Retinal pigment epithelial cell (primary cell): Measurements from ENCODE around the gene SDHC.

Source experiments
- DNase-seq: peaks from one replicate; pipeline ENCODE4 v3.0.0-alpha.2; 2010; ENCODE audit warnings: low read depth
- H3K4me3 ChIP-seq: 2 replicates; pipeline ENCODE4 v1.5.1; 2011; ENCODE audit warnings: mild to moderate bottlenecking, low read length, control low read depth, moderate library complexity
- CTCF ChIP-seq: conservative IDR thresholded peaks from 2 replicates; pipeline ENCODE4 v1.5.1; 2011; ENCODE audit warnings: low read depth, low read length, control low read depth, inconsistent platforms

SDHC gene

GRCh38 chr1:161282991-161283390, 31.2 kb upstream of the SDHC start:
- no peak overlapping the region for H3K4me3 ChIP-seq
- no peak for DNase-seq
- TF ChIP-seq CTCF: no peak

GRCh38 chr1:161285113-161285512, 29.1 kb upstream of the SDHC start:
- no peak for DNase-seq
- no peak for TF ChIP-seq CTCF
- H3K4me3 ChIP-seq: no peak overlapping the region

GRCh38 chr1:161285521-161285920, 28.7 kb upstream of the SDHC start:
- DNase-seq: no peak
- H3K4me3 ChIP-seq: no peak overlapping the region
- TF ChIP-seq CTCF: no peak

DNA sequence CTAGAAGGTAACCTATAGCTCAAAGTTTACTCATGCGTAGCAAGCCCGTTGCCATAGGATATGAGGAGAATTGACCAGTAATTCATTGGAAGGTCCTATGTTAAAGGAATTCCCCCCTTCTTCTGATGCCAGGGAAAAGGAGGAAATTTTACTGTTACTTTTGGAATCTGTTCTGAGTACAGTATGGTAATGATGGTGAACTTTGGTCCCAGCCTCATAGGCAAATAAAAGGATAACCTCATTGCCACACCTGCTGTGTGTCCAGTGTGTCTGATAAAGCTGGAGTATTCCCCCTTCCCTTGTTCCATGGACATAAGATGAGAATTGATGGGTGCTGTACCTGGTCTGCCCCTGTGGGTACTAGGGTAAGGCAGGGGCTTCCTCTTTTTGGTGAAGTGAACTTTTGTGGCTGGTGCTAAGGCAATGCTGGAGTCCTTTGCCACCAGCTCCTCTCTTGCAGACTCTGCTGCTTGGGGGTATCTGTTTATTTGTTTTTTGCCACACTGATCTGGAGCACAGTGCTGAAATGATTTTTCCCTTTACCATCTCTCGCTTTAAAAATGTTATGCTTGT, 26.6 kb upstream of the SDHC start:
- TF ChIP-seq CTCF: no peak
- no peak overlapping the region for H3K4me3 ChIP-seq
- DNase-seq: no peak

DNA sequence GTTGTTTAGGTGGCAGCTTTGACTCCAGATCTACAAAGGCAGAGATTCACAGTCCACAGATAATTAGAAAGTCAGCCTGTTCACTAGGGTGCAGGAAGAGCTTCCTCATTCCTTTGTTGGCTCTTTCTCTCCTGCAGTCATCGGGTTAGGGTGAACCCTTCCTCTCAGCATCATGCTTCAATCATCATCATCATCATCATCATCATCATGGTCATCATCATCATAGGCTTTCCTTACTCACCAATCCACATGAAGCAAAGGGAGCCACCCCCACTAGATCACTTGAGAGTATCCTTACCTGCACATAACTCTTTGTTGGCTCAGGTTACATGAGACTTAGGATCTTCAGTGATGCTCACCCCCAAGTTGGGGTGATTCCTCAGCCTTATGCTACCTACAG, 23.4 kb upstream of the SDHC start:
- H3K4me3 ChIP-seq: no peak overlapping the region
- TF ChIP-seq CTCF: no peak
- DNase-seq: no peak

DNA sequence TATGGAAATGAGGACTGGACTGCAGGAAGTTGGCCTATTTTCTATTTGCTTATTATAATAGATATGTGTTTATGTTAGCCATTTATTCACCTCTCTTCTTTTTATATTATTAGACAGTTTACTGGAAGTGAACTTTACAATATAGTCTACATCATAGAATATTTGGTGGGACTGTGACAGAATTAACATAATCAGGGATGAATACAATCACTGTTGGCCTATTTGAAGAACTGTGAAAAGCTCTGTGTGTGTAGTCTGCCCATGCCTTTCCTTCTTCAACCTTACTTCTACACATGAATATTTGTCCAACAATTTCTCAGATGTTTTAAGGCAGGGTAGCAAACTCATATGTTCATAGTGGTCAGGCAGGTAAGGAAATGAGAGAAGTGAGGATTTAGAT, 16.8 kb upstream of the SDHC start:
- no peak for DNase-seq
- no peak for TF ChIP-seq CTCF
- no peak overlapping the region for H3K4me3 ChIP-seq

DNA sequence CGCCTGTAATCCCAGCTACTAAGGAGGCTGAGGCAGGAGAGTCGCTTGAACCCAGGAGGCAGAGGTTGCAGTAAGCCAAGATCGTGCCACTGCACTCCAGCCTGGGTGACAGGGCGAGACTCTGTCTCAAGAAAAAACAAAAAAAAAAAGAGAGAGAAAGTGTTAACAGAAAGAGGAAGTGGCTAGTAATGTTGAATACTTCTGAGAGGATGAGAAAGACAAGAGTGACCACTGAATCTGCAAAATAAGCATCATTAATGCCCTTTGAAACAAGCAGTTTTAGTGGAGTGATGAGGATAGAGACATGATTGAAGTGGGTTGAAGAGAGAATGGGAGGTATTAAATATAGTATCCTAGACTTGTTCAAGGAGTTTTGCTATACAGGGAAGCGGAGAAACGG, 16.1 kb upstream of the SDHC start:
- no peak overlapping the region for H3K4me3 ChIP-seq
- DNase-seq: no peak

More for the DNA sequence above, 16.1 kb upstream of the SDHC start:
- TF ChIP-seq CTCF: no peak
